ENCODE data around the gene MSI2. TPM values are rescaled to one million over a fixed set of nuclear protein-coding genes. Genes with fewer than 3 reads are reported as not detected.

The MSI2 gene
- total RNA-seq, 4 donors from 2014 or later: 60.7 to 101 (median 70.9) TPM

DNA sequence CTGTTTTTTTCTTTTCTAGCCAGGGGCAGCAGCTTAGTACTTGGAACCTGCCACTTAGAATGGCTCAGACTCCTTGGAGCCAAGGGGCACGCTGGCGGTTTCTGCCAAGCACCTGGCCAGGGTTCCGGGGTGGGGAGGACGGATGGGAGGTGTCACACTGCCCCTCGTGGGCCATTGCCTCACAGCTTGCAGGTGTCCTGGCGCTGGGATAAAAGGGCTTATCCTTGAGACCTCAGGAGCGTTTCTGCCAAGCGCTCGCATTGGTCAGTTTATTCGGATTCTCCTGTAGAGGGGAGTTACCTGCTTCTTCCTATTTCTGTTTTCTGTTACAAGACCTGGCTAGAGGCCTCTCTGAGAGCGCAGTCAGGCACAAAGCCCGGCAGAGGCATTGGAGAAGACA is 234.6 kb downstream of the MSI2 start:
- peaks cover 58 to 66% of the 10 kb centered on the region in 2 donors for H3K4me1 ChIP-seq
- TF ChIP-seq POLR2A (IDR thresholded peaks at IDR 0.05): peak in 1 of 2 donors; percentile 46
- TF ChIP-seq, protein P1, sequence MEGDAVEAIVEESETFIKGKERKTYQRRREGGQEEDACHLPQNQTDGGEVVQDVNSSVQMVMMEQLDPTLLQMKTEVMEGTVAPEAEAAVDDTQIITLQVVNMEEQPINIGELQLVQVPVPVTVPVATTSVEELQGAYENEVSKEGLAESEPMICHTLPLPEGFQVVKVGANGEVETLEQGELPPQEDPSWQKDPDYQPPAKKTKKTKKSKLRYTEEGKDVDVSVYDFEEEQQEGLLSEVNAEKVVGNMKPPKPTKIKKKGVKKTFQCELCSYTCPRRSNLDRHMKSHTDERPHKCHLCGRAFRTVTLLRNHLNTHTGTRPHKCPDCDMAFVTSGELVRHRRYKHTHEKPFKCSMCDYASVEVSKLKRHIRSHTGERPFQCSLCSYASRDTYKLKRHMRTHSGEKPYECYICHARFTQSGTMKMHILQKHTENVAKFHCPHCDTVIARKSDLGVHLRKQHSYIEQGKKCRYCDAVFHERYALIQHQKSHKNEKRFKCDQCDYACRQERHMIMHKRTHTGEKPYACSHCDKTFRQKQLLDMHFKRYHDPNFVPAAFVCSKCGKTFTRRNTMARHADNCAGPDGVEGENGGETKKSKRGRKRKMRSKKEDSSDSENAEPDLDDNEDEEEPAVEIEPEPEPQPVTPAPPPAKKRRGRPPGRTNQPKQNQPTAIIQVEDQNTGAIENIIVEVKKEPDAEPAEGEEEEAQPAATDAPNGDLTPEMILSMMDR (IDR thresholded peaks at IDR 0.05): peak in 2 of 6 experiments; percentile 19 to 34
- peak; percentile 84 to 96 for DNase-seq
- H3K36me3 ChIP-seq: no peaks in the 10 kb centered on the region
- no peak overlapping the region for H3K4me3 ChIP-seq (replicated peaks in 1 of 3)
- WGBS, 2 donors: 29 to 32% methylated on average over 12 of the region's 12 CpGs
- H3K9me3 ChIP-seq: no peaks in the 10 kb centered on the region
- H3K27ac ChIP-seq: peak overlapping the region; percentile 62 to 79 (median 77)
- intact Hi-C loops (cut with DNase I): loop anchor here (10.0 kb wide), 1 partner anchor 226 kb away; no protein-coding TSS in a partner anchor
- H3K27me3 ChIP-seq: no peaks in the 10 kb centered on the region

GRCh38 chr17:57493171-57493570 is 236.8 kb downstream of the MSI2 start:
- no peak overlapping the region for H3K27ac ChIP-seq
- TF ChIP-seq POLR2A (IDR thresholded peaks at IDR 0.05): no peak
- TF ChIP-seq, protein P1 (IDR thresholded peaks at IDR 0.05): no peak
- no peaks in the 10 kb centered on the region for H3K36me3 ChIP-seq
- peaks cover 53 to 66% of the 10 kb centered on the region in 2 donors for H3K4me1 ChIP-seq
- no peaks in the 10 kb centered on the region for H3K27me3 ChIP-seq
- H3K4me3 ChIP-seq (replicated peaks in 1 of 3): no peak overlapping the region
- intact Hi-C loops (cut with DNase I): loop anchor here (10.0 kb wide), 1 partner anchor 228 kb away; no protein-coding TSS in a partner anchor
- DNase-seq: no peak
- H3K9me3 ChIP-seq: no peaks in the 10 kb centered on the region
- 97% methylated on average over 5 of the region's 5 CpGs for WGBS, 2 donors

DNA sequence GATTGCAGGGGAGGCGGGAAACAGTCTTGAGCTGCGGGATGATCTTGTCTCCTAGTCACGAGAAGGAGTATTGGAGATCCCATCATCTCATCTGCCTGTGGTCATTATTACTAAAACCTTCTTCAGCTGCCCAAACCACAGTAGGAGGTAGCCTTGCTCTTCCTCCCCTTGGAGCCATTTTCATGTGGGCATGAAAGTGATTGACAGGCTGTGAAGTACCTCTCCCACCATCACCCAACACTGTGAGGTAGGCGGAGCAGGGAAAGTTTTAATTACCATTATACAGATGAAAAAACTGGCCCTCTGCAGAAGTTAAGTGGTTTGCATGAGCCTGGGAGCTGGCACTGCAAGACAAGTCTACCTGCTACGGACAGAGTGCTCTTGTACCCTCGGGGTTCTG is 237.3 kb downstream of the MSI2 start:
- TF ChIP-seq POLR2A (IDR thresholded peaks at IDR 0.05): no peak
- TF ChIP-seq, protein P1 (IDR thresholded peaks at IDR 0.05): no peak
- Histone ChIP-seq H3K4me1 (peaks cover 53 to 66% of the 10 kb centered on the region in 2 donors), H3K9me3 (no peaks in the 10 kb centered on the region), H3K27ac (no peak overlapping the region), H3K36me3 (no peaks in the 10 kb centered on the region), H3K27me3 (no peaks in the 10 kb centered on the region), H3K4me3 (replicated peaks in 1 of 3) (no peak overlapping the region)
- DNase-seq: no peak
- intact Hi-C loops (cut with DNase I): loop anchor here (10.0 kb wide), 1 partner anchor 229 kb away; no protein-coding TSS in a partner anchor
- 74 to 84% methylated on average over 6 of the region's 6 CpGs for WGBS, 2 donors

DNA sequence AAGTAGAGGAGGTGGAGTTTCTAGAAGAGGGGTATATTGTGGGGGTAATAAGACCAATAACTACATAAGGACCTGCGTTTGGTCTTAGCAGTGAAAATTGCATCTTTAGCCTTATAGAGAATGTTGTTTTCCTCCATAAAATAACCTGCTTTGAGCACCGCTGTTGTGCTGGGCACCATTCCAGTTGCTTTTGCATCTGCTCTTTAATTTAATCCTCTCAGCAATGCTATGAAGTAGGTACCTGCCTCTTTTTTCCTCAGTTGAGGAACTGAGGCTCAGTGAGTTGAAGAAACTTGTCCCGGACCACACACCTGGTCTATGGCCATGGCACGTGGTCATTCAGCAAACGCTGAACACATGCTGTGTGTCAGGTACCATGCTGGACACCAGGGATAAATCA is 238.1 kb downstream of the MSI2 start:
- no peaks in the 10 kb centered on the region for H3K36me3 ChIP-seq
- no peaks in the 10 kb centered on the region for H3K27me3 ChIP-seq
- peaks cover 47 to 60% of the 10 kb centered on the region in 2 donors for H3K4me1 ChIP-seq
- no peaks in the 10 kb centered on the region for H3K9me3 ChIP-seq
- DNase-seq: peak; percentile 61 to 64
- WGBS, 2 donors: 29% methylated on average over 5 of the region's 5 CpGs
- H3K4me3 ChIP-seq (replicated peaks in 1 of 3): no peak overlapping the region
- intact Hi-C loops (cut with DNase I): loop anchor here (10.0 kb wide), 1 partner anchor 230 kb away; no protein-coding TSS in a partner anchor
- no peak for TF ChIP-seq POLR2A (IDR thresholded peaks at IDR 0.05)
- TF ChIP-seq, protein P1 (IDR thresholded peaks at IDR 0.05): no peak
- peak overlapping the region in 1 of 3 donors; percentile 15 for H3K27ac ChIP-seq

GRCh38 chr17:57495771-57496170 is 239.4 kb downstream of the MSI2 start:
- no peak for DNase-seq
- H3K27me3 ChIP-seq: no peaks in the 10 kb centered on the region
- peaks cover 34 to 51% of the 10 kb centered on the region in 2 donors for H3K4me1 ChIP-seq
- TF ChIP-seq, protein P1 (IDR thresholded peaks at IDR 0.05): no peak
- no peak for TF ChIP-seq POLR2A (IDR thresholded peaks at IDR 0.05)
- intact Hi-C loops (cut with DNase I): loop anchor here (10.0 kb wide), 1 partner anchor 231 kb away; no protein-coding TSS in a partner anchor
- no peak overlapping the region for H3K4me3 ChIP-seq (replicated peaks in 1 of 3)
- H3K9me3 ChIP-seq: no peaks in the 10 kb centered on the region
- peak overlapping the region in 1 of 3 donors; percentile 8 for H3K27ac ChIP-seq
- H3K36me3 ChIP-seq: no peaks in the 10 kb centered on the region
- WGBS, 2 donors: 97 to 98% methylated on average over 6 of the region's 6 CpGs

All from thyroid gland (tissue), 4 donors.